SJSA1 (cell line): ENCODE measurements around the gene RASSF4. TPM values are rescaled to one million over a fixed set of nuclear protein-coding genes. Genes with fewer than 3 reads are reported as not detected.
A peak's percentile ranks its signal among the peaks of the same experiment; 100 is the strongest.

Experiments used
- DNase-seq, 2 experiments: peaks; one replicate each; pipeline ENCODE4 v3.0.0-alpha.2; 2015 to 2020; ENCODE audit warnings: low spot score in 2 of 2, low read depth in 1 of 2
- H3K27ac ChIP-seq: fragments of 250-450 bp; sonication (Bioruptor Pico); 2 replicates; pipeline ENCODE4 v1.5.1; 2020; ENCODE audit warnings: mild to moderate bottlenecking, moderate library complexity
- H3K27me3 ChIP-seq: fragments of 250-450 bp; sonication (Bioruptor Pico); replicated peaks from 2 replicates; pipeline ENCODE4 v1.5.1; 2020; ENCODE audit warnings: mild to moderate bottlenecking, moderate library complexity
- H3K36me3 ChIP-seq: fragments of 250-450 bp; sonication (Bioruptor Pico); 2 replicates; pipeline ENCODE4 v1.5.1; 2020; ENCODE audit warnings: mild to moderate bottlenecking
- H3K4me1 ChIP-seq: fragments of 250-450 bp; sonication (Bioruptor Pico); replicated peaks from 2 replicates; pipeline ENCODE4 v1.6.1; 2021; ENCODE audit warnings: mild to moderate bottlenecking
- H3K4me3 ChIP-seq: fragments of 250-450 bp; sonication (Bioruptor Pico); 2 replicates; pipeline ENCODE4 v1.5.1; 2020; ENCODE audit warnings: mild to moderate bottlenecking
- H3K9me3 ChIP-seq: fragments of 250-450 bp; sonication (Bioruptor Pico); replicated peaks from 2 replicates; pipeline ENCODE4 v1.5.1; 2020; ENCODE audit warnings: mild to moderate bottlenecking
- total RNA-seq: library from RNA; depleted of rRNA; stranded (reverse); fragments of >200 nt; shearing (Covaris generic); gene quantifications from 2 replicates; pipeline ENCODE4 v1.2.3, GENCODE V29; 2014

RASSF4 gene
- total RNA-seq, 1 experiment from 2014 or later: 19.7 TPM

DNA sequence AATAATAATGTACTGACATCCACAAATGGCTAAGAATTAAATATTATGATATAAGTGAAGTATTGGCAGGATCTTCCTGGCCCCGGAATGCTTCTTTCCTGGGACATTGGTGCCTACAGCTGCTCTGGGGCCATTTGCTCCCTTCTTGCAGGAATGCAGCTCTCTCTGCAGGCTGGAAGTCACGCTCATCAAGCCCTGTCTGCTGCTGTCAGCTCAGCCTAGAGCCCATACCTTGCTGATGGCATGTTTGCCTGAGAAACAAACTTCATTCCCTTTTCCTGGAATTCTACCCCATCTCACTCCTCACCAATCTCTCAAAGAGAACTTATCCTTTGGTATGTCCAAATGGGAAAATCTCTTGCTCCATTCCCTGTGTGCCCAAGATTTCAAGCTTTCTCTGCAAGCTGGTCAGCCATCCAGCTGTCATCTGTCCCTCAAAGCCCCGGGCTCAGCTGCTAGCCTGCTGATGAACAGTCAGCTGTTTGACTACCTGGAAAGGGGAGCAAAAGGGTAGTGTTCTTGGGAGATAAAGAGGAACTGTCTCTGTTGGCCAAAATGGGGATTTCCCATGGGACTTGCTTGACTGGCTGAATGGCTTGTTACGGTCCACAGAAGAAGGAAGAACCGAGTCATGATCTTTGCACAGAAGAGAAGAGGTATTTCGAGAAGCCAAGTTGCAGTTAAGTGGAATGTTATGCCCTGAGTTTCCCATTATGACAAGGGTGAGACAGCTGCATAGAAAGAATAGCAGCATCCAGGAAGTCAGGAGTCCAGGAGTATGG, 12.0 kb upstream of the RASSF4 start:
- Histone ChIP-seq H3K4me1 (peaks cover 54% of the 10 kb centered on the region), H3K27ac (no peak overlapping the region)
- DNase-seq: peak in 1 of 2 experiments; percentile 19

GRCh38 chr10:44948642-44949041, 11.0 kb upstream of the RASSF4 start:
- Histone ChIP-seq H3K4me1 (peaks cover 65% of the 10 kb centered on the region), H3K36me3 (peaks cover 4% of the 10 kb centered on the region; the same call in 1 of the 2 replicates), H3K27ac (no peak overlapping the region), H3K4me3 (no peak overlapping the region), H3K27me3 (no peaks in the 10 kb centered on the region), H3K9me3 (peaks cover 3% of the 10 kb centered on the region)
- peak in 1 of 2 experiments; percentile 8 for DNase-seq

More for the DNA sequence above, 12.0 kb upstream of the RASSF4 start:
- peaks cover 3% of the 10 kb centered on the region for H3K9me3 ChIP-seq
- H3K4me3 ChIP-seq: no peak overlapping the region
- no peaks in the 10 kb centered on the region for H3K27me3 ChIP-seq
- H3K36me3 ChIP-seq: peaks cover 4% of the 10 kb centered on the region; the same call in 1 of the 2 replicates

- H3K4me3 ChIP-seq: no peak overlapping the region
Observed at GRCh38 chr10:44949127-44949802, 10.3 kb upstream of the RASSF4 start.

GRCh38 chr10:44949915-44950314, 9.7 kb upstream of the RASSF4 start:
- no peak overlapping the region for H3K4me3 ChIP-seq
- H3K9me3 ChIP-seq: no peaks in the 10 kb centered on the region; the same call in 1 of the 2 replicates
- H3K36me3 ChIP-seq: peaks cover 10% of the 10 kb centered on the region; the same call in 1 of the 2 replicates
- H3K4me1 ChIP-seq: peaks cover 76% of the 10 kb centered on the region
- peak in 1 of 2 experiments; percentile 29 for DNase-seq
- H3K27me3 ChIP-seq: no peaks in the 10 kb centered on the region
- H3K27ac ChIP-seq: no peak overlapping the region

More at GRCh38 chr10:44949127-44949802, 10.3 kb upstream of the RASSF4 start:
- H3K27ac ChIP-seq: no peak overlapping the region
- DNase-seq: peak in 1 of 2 experiments; percentile 8
- no peaks in the 10 kb centered on the region for H3K27me3 ChIP-seq
- H3K36me3 ChIP-seq: peaks cover 10% of the 10 kb centered on the region; the same call in 1 of the 2 replicates
- H3K4me1 ChIP-seq: peaks cover 71% of the 10 kb centered on the region
- no peaks in the 10 kb centered on the region; the same call in 1 of the 2 replicates for H3K9me3 ChIP-seq

DNA sequence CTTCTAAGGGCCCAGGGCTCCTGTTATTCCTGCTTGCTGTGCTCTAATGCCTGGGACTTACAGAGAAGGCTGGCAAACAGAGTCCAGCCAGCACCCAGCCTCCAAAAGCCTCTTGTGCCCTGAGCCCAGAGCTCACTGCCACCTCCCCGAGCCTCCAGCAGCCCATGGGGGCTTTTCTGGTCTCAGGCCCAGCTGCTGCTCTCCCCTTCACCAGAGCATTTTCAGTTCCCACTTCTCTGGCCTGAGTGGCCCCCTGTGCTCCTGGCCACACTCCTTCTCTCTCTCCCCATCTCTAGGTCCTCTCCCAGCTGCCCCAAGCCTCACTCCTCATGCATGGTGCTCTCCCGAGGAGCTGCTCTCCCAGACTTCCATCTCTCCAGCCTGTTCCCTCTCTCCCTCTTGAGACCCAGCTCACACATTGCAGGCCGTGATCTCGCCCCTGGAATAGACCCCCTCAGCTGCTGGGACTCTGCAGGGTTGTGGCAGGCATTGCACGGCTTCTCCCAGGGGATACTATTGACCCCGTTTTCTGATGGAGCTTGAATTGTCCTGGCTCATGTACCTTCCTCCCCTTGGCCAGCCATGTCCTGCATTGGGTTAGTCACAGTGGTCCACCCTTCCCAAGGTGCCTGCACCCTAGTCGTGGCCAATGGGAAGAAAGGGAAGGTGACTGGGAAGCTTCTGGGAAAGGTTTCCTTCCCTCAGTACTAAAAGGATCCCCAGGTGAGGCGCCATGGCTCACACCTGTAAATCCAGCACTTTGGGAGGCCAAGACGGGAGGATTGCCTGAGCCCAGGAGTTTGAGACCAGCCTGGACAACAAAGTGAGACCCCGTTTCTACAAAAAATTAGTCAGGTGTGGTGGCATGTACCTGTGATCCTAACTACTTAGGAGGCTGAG, 9.0 kb upstream of the RASSF4 start:
- H3K27me3 ChIP-seq: no peaks in the 10 kb centered on the region
- H3K4me3 ChIP-seq: no peak overlapping the region
- H3K9me3 ChIP-seq: no peaks in the 10 kb centered on the region
- H3K27ac ChIP-seq: 0 out of 2 replicates have a peak overlapping the region, but pooled peaks have one; percentile 69
- H3K4me1 ChIP-seq: peaks cover 78% of the 10 kb centered on the region
- peak in 1 of 2 experiments; percentile 22 for DNase-seq
- peaks cover 14% of the 10 kb centered on the region for H3K36me3 ChIP-seq

DNA sequence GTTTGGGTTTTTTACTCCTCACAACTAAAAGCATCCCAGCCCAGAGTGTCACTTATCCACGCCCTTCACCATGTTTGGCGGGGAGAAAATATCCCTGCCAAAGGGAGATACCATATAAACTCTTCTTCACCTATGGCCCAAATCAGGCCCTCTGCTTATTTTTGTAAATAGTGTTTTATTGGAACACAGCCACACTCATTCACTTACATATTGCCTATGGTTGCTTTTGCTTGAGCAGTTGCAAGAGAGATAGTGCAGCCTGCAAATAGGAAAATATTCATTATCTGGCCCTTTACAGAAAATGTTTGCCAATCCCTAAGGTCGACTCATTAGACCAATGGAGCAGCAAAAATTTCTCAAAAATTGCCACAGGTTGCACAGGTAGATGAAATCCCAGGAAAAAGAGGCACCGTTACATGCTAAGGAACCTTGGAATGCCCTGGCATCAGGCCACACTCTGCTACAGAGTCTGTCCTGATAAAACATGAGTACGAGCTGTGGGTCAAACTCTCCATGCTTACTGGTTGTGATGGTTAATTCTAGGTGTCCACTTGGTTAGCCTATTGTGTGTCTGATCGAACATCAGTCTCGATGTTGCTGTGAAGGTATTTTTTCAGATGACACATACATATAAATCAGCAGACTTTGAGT, 7.9 kb upstream of the RASSF4 start:
- peak overlapping the region; percentile 69 for H3K27ac ChIP-seq
- H3K36me3 ChIP-seq: peaks cover 16% of the 10 kb centered on the region
- H3K4me1 ChIP-seq: peaks cover 78% of the 10 kb centered on the region

DNA sequence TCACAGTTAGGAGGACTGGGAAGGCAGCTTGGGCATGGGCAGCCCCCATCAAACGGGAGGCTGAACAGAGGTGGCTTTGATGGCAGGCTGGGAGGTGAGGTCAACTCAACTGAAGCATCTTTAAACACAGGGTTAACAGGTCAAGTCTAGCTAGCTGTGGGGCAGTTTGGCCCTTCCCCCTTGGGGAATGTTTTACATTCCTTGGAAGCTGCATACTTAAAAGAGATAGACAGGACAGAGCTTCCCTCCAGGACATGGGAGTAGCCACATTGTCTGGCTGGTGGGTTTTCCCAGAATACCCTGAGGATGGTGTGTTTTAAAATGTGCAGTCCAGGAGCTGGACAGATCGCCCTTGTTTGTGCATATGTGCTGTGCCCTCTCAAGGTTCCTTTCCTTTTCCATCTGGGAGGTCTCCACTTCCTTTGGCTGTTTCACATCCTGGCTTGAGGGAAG, 6.8 kb upstream of the RASSF4 start:
- Histone ChIP-seq H3K27me3 (no peaks in the 10 kb centered on the region), H3K4me1 (peaks cover 81% of the 10 kb centered on the region), H3K27ac (peak overlapping the region; percentile 69), H3K9me3 (no peaks in the 10 kb centered on the region), H3K4me3 (no peak overlapping the region), H3K36me3 (peaks cover 16% of the 10 kb centered on the region)
- peak; percentile 78 to 90 for DNase-seq

More for the DNA sequence above, 7.9 kb upstream of the RASSF4 start:
- Histone ChIP-seq H3K4me3 (no peak overlapping the region), H3K9me3 (no peaks in the 10 kb centered on the region), H3K27me3 (no peaks in the 10 kb centered on the region)
- DNase-seq: peak in 1 of 2 experiments; percentile 37

DNA sequence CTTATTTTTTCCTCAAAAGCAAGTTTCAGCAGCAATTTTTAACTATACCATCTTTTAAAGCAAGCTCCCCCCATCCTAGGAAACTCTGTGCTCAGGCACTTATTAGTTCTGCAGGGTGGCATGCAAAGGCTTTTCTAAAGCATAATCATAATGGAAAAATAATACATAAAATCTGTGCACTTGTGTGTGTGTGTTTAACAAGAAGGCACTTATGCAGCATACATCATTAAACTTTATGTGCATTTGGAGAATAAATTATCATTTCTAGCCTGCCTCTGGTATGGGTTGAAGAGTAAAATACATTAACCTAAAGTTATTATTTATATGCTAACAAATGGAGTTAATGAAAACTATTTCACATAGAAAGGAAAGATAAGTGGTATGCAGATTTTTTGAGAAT, 5.6 kb upstream of the RASSF4 start:
- H3K36me3 ChIP-seq: peaks cover 16% of the 10 kb centered on the region
- H3K27ac ChIP-seq: peak overlapping the region; percentile 69; the same call in 1 of the 2 replicates
- no peaks in the 10 kb centered on the region for H3K9me3 ChIP-seq
- DNase-seq: no peak
- H3K27me3 ChIP-seq: no peaks in the 10 kb centered on the region
- no peak overlapping the region for H3K4me3 ChIP-seq
- peaks cover 88% of the 10 kb centered on the region for H3K4me1 ChIP-seq

GRCh38 chr10:44954962-44955361, 4.6 kb upstream of the RASSF4 start:
- no peak for DNase-seq
- H3K36me3 ChIP-seq: peaks cover 16% of the 10 kb centered on the region
- no peaks in the 10 kb centered on the region for H3K27me3 ChIP-seq
- no peaks in the 10 kb centered on the region for H3K9me3 ChIP-seq
- peak overlapping the region; percentile 68 for H3K27ac ChIP-seq
- no peak overlapping the region for H3K4me3 ChIP-seq
- peaks cover 89% of the 10 kb centered on the region for H3K4me1 ChIP-seq

DNA sequence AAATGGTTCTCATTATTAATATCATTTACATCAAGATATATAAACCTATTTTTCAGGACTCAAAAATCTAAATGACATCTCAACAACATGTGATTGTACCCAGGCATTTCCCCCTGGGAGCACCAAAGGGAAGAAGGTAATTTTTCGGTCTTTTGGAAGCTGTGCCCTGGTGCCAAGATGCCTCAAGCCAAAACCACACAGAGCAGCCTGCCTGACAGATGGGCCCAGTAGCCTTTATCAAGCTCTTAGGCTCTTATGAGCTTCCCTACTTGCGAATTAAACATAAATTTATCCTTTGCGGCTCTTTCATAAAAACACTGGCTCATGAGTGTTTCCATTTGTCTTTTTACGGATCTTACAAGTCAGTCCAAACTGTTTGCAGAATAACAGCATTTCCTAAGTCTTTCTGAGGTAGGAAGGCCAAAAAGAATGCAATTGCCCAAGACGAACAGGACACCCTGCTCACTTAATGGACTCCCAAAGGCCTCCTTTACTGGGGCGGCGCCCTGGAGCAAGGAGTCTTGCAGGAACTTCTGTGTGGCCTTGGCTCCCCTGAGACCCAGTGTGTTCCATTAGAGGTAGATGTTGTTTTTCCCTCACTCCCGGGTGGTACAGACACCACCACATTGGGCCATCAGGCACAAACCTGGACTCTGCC, 4.1 kb upstream of the RASSF4 start:
- Histone ChIP-seq H3K36me3 (peaks cover 16% of the 10 kb centered on the region), H3K27ac (peak overlapping the region; percentile 68), H3K4me1 (peaks cover 89% of the 10 kb centered on the region), H3K9me3 (no peaks in the 10 kb centered on the region), H3K4me3 (no peak overlapping the region), H3K27me3 (no peaks in the 10 kb centered on the region)
- peak in 1 of 2 experiments; percentile 53 for DNase-seq

GRCh38 chr10:44956226-44956625, 3.4 kb upstream of the RASSF4 start:
- Histone ChIP-seq H3K4me1 (peaks cover 85% of the 10 kb centered on the region), H3K4me3 (no peak overlapping the region), H3K36me3 (peaks cover 16% of the 10 kb centered on the region), H3K27me3 (no peaks in the 10 kb centered on the region), H3K9me3 (no peaks in the 10 kb centered on the region), H3K27ac (peak overlapping the region; percentile 68)
- peak in 1 of 2 experiments; percentile 23 for DNase-seq
